Measurements from ENCODE around the gene NPL. TPM values are rescaled to one million over a fixed set of nuclear protein-coding genes. Genes with fewer than 3 reads are reported as not detected.

Gene NPL
- polyA plus RNA-seq, 1 of the 3 experiments (the other 2 are of a cell fraction): 1.5 TPM

DNA sequence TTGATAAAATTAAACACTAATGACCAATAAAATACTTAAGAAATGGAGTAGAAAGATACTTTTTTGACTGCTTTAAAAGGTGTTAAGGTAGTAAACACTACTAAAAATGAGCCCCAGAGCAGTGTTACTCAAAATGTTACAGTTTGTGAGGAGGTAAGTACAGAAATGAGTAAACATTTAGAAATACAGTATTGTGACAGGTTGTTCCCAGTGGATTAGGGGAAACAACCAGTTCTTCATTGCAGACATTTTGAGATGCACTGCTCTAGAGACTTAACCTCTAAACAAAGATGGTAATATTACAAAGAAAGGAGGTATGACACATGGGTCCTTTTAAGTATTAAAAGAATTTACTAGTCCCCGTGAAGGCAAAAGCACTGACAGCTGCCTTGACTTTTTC is 62.3 kb downstream of the NPL start:
- H3K79me2 ChIP-seq (ENCODE audit: insufficient read depth): peaks cover 95% of the 10 kb centered on the region
- TF ChIP-seq RAD21 (IDR thresholded peaks at IDR 0.05; ENCODE audit: low read length) (no peak), NRF1 (IDR thresholded peaks at IDR 0.05; ENCODE audit: low read depth, low read length) (no peak), SMC3 (IDR thresholded peaks at IDR 0.05; ENCODE audit: low read depth, low read length) (no peak), GATA2 (CRISPR knock-in tag; IDR thresholded peaks at IDR 0.05) (no peak), FOSL2 (IDR thresholded peaks at IDR 0.05; ENCODE audit: borderline replicate concordance, low read depth) (no peak), ELF1 (IDR thresholded peaks at IDR 0.05) (no peak), FOXJ3 (CRISPR knock-in tag; IDR thresholded peaks at IDR 0.05) (no peak), TAF1 (IDR thresholded peaks at IDR 0.05; ENCODE audit: borderline replicate concordance, low read depth, low read length) (no peak), NFIC (IDR thresholded peaks at IDR 0.05; ENCODE audit: borderline replicate concordance) (no peak), RXRA (IDR thresholded peaks at IDR 0.05; ENCODE audit: borderline replicate concordance, low read depth) (no peak), RCOR1 (IDR thresholded peaks at IDR 0.05; ENCODE audit: low read length) (no peak), SIN3A (IDR thresholded peaks at IDR 0.05; ENCODE audit: borderline replicate concordance, low read depth, low read length) (no peak), MXI1 (IDR thresholded peaks at IDR 0.05; ENCODE audit: low read depth, low read length) (no peak)
- TF ChIP-seq, protein P1, sequence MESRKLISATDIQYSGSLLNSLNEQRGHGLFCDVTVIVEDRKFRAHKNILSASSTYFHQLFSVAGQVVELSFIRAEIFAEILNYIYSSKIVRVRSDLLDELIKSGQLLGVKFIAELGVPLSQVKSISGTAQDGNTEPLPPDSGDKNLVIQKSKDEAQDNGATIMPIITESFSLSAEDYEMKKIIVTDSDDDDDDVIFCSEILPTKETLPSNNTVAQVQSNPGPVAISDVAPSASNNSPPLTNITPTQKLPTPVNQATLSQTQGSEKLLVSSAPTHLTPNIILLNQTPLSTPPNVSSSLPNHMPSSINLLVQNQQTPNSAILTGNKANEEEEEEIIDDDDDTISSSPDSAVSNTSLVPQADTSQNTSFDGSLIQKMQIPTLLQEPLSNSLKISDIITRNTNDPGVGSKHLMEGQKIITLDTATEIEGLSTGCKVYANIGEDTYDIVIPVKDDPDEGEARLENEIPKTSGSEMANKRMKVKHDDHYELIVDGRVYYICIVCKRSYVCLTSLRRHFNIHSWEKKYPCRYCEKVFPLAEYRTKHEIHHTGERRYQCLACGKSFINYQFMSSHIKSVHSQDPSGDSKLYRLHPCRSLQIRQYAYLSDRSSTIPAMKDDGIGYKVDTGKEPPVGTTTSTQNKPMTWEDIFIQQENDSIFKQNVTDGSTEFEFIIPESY (IDR thresholded peaks at IDR 0.05; ENCODE audit: borderline replicate concordance, low read depth): no peak
- TF ChIP-seq, protein P2, sequence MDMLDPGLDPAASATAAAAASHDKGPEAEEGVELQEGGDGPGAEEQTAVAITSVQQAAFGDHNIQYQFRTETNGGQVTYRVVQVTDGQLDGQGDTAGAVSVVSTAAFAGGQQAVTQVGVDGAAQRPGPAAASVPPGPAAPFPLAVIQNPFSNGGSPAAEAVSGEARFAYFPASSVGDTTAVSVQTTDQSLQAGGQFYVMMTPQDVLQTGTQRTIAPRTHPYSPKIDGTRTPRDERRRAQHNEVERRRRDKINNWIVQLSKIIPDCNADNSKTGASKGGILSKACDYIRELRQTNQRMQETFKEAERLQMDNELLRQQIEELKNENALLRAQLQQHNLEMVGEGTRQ (IDR thresholded peaks at IDR 0.05; ENCODE audit: borderline replicate concordance, low read depth, low read length): no peak
- TF ChIP-seq, protein P3, sequence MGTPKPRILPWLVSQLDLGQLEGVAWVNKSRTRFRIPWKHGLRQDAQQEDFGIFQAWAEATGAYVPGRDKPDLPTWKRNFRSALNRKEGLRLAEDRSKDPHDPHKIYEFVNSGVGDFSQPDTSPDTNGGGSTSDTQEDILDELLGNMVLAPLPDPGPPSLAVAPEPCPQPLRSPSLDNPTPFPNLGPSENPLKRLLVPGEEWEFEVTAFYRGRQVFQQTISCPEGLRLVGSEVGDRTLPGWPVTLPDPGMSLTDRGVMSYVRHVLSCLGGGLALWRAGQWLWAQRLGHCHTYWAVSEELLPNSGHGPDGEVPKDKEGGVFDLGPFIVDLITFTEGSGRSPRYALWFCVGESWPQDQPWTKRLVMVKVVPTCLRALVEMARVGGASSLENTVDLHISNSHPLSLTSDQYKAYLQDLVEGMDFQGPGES (IDR thresholded peaks at IDR 0.05; ENCODE audit: low read depth, low read length): no peak
- TF ChIP-seq, protein P4, sequence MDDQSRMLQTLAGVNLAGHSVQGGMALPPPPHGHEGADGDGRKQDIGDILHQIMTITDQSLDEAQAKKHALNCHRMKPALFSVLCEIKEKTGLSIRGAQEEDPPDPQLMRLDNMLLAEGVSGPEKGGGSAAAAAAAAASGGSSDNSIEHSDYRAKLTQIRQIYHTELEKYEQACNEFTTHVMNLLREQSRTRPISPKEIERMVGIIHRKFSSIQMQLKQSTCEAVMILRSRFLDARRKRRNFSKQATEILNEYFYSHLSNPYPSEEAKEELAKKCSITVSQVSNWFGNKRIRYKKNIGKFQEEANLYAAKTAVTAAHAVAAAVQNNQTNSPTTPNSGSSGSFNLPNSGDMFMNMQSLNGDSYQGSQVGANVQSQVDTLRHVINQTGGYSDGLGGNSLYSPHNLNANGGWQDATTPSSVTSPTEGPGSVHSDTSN (IDR thresholded peaks at IDR 0.05): no peak
- no peaks in the 10 kb centered on the region for H3K9me3 ChIP-seq
- peaks cover 98 to 100% of the 10 kb centered on the region in 2 experiments for H3K36me3 ChIP-seq (replicated peaks in 1 of 2; ENCODE audit: control insufficient read depth in 1 of 2, insufficient read depth in 2 of 2, low read length in 1 of 2)
- H3F3A ChIP-seq (replicated peaks; ENCODE audit: insufficient read depth): peaks cover 14% of the 10 kb centered on the region
- no peak overlapping the region for H3K9ac ChIP-seq
- no peak for DNase-seq
- H3K9me2 ChIP-seq: no peaks in the 10 kb centered on the region
- WGBS (ENCODE audit: low lambda C conversion rate): 92% methylated on average over 1 of the region's 1 CpG
- H3K27ac ChIP-seq (ENCODE audit: low read depth in 2 of 2, low read length in 1 of 2): no peak overlapping the region; a peak in 1 of 4 replicates
- CTCF ChIA-PET: no interaction called here
- POLR2A ChIA-PET: no interaction called here
- peaks cover 91% of the 10 kb centered on the region for H4K20me1 ChIP-seq (ENCODE audit: insufficient read depth)
- no peak overlapping the region for H2AFZ ChIP-seq (ENCODE audit: low read depth)
- H3K4me3 ChIP-seq (ENCODE audit: low read depth in 2 of 2, low read length in 1 of 2): no peak overlapping the region
- no peak overlapping the region for H3K4me2 ChIP-seq
- peaks cover 0 to 4% of the 10 kb centered on the region in 2 experiments; a peak in 2 of 4 replicates for H3K4me1 ChIP-seq (ENCODE audit: control insufficient read depth in 1 of 2, insufficient read depth in 2 of 2, low read depth in 1 of 2, low read length in 1 of 2)
- H3K27me3 ChIP-seq (ENCODE audit: insufficient read depth): no peaks in the 10 kb centered on the region
